Activated T-cell treated with anti-CD3 and anti-CD28 coated beads for 4 hours (primary cell): Measurements from ENCODE around the gene LSM14A.
"Not testable (repeated sequence)": the region's sequence is repeated elsewhere in the genome, so short reads cannot be mapped to it uniquely, and the experiment has no call there.

Experiments used
- DNase-seq: peaks from one replicate; pipeline ENCODE4 v3.0.0-alpha.2; 2020

LSM14A gene

GRCh38 chr19:34193439-34193838 is 21.1 kb downstream of the LSM14A start:
- DNase-seq: no peak

GRCh38 chr19:34193876-34194275 is 21.6 kb downstream of the LSM14A start:
- no peak for DNase-seq

GRCh38 chr19:34201133-34201532 is 28.8 kb downstream of the LSM14A start:
- no peak for DNase-seq

- DNase-seq: not testable (repeated sequence)
Observed at GRCh38 chr19:34205324-34205723, 33.0 kb downstream of the LSM14A start.

GRCh38 chr19:34208291-34208884 is 36.1 kb downstream of the LSM14A start:
- no peak for DNase-seq

- DNase-seq: no peak
Observed at GRCh38 chr19:34209726-34210125, 37.4 kb downstream of the LSM14A start.

- no peak for DNase-seq
Observed at GRCh38 chr19:34213283-34213682, 41.0 kb downstream of the LSM14A start.

GRCh38 chr19:34214040-34214439 is 41.7 kb downstream of the LSM14A start:
- no peak for DNase-seq

- no peak for DNase-seq
Observed at GRCh38 chr19:34215006-34215665, 42.8 kb downstream of the LSM14A start.

- no peak for DNase-seq
Observed at GRCh38 chr19:34215666-34216038, 43.3 kb downstream of the LSM14A start.

GRCh38 chr19:34216745-34217219 is 44.5 kb downstream of the LSM14A start:
- DNase-seq: not testable (repeated sequence)

- peak; percentile 38 for DNase-seq
Observed at GRCh38 chr19:34217952-34218817, 45.9 kb downstream of the LSM14A start.

- no peak for DNase-seq
Observed at GRCh38 chr19:34218818-34219164, 46.5 kb downstream of the LSM14A start.

GRCh38 chr19:34220472-34221063 is 48.3 kb downstream of the LSM14A start:
- DNase-seq: peak; percentile 54

- no peak for DNase-seq
Observed at GRCh38 chr19:34222386-34222785, 50.1 kb downstream of the LSM14A start.

GRCh38 chr19:34224996-34225658 is 52.8 kb downstream of the LSM14A start:
- no peak for DNase-seq

GRCh38 chr19:34225659-34226015 is 53.3 kb downstream of the LSM14A start:
- no peak for DNase-seq

- no peak for DNase-seq
Observed at GRCh38 chr19:34226036-34226435, 53.7 kb downstream of the LSM14A start.

GRCh38 chr19:34228347-34228746 is 56.0 kb downstream of the LSM14A start:
- DNase-seq: no peak

GRCh38 chr19:34228762-34229161 is 56.5 kb downstream of the LSM14A start:
- no peak for DNase-seq

GRCh38 chr19:34229721-34230120 is 57.4 kb downstream of the LSM14A start:
- DNase-seq: no peak

GRCh38 chr19:34230820-34231219 is 58.5 kb downstream of the LSM14A start:
- DNase-seq: no peak

- DNase-seq: no peak
Observed at GRCh38 chr19:34231439-34231838, 59.1 kb downstream of the LSM14A start.
